ENCODE results near the gene LOXL4.

- no peak for TF ChIP-seq POLR2AphosphoS5 (IDR thresholded peaks at IDR 0.05)
- no peak for TF ChIP-seq CTCF (IDR thresholded peaks at IDR 0.05)
These were observed 11.3 kb downstream of the LOXL4 start for GRCh38 chr10:98256692-98257091.

Data from suprapubic skin (tissue), 3 donors.